Adrenal gland (tissue), 12 donors: Measurements from ENCODE around the gene C9orf153. TPM values are rescaled to one million over a fixed set of nuclear protein-coding genes. Genes with fewer than 3 reads are reported as not detected.
"Not testable (repeated sequence)": the region's sequence is repeated elsewhere in the genome, so short reads cannot be mapped to it uniquely, and the experiment has no call there.

Experiments used
- DNase-seq, 7 donors: peaks; one replicate each; pipeline ENCODE4 v3.0.0-alpha.2; 2019 to 2020
- H3K27ac ChIP-seq, 5 donors: fragments of 200-600 bp; sonication (generic) in 4 of 5; 1 replicate in 3 of 5; 2 replicates in 2 of 5; pipeline versions ENCODE4 v1.5.1 to v1.8.0; 2016 to 2020; ENCODE audit warnings: mild to moderate bottlenecking in 1 of 5
- H3K27me3 ChIP-seq: fragments of 200-600 bp; 2 replicates; pipeline ENCODE4 v1.8.0; 2021
- H3K36me3 ChIP-seq, 2 donors: fragments of 200-600 bp; replicated peaks in 1 of 2; 1 replicate in 1 of 2; 2 replicates in 1 of 2; pipeline versions ENCODE4 v1.5.1 to v1.8.0; 2018 to 2022
- H3K4me1 ChIP-seq, 2 donors: fragments of 200-600 bp; replicated peaks in 1 of 2; 1 replicate in 1 of 2; 2 replicates in 1 of 2; pipeline versions ENCODE4 v1.5.1 to v1.8.0; 2018 to 2021
- H3K4me3 ChIP-seq, 4 donors: fragments of 200-600 bp; sonication (generic) in 3 of 4; one replicate each; pipeline ENCODE4 v1.5.1; 2016 to 2018
- H3K9me3 ChIP-seq, 3 donors: fragments of 200-600 bp; sonication (generic) in 1 of 3; replicated peaks in 1 of 3; 1 replicate in 2 of 3; 2 replicates in 1 of 3; pipeline versions ENCODE4 v1.5.1 to v1.8.0; 2016 to 2021
- CTCF ChIP-seq, 6 experiments: fragments of 450-650 bp in 4 of 6; fragments of 200-600 bp in 2 of 6; sonication (generic) in 1 of 6; IDR thresholded peaks; 1 replicate in 5 of 6; 2 replicates in 1 of 6; pipeline versions ENCODE4 v1.5.1 to v1.8.0; 2016 to 2021; ENCODE audit warnings: antibody characterized with exemption in 6 of 6, mild to moderate bottlenecking in 2 of 6, moderate library complexity in 1 of 6
- POLR2A ChIP-seq, 2 donors: fragments of 450-650 bp; IDR thresholded peaks; one replicate each; pipeline ENCODE4 v1.6.1; 2017; ENCODE audit warnings: antibody characterized with exemption in 2 of 2, mild to moderate bottlenecking in 2 of 2, moderate library complexity in 1 of 2
- WGBS, 4 donors: extraction: QIAGEN DNeasy Blood & Tissue Kit in 2 of 4; methylation state at CpG; one replicate each; pipeline versions ENCODE4 v1.1.5 to v1.1.7; 2013 to 2017; 5-methylcytosine and 5-hydroxymethylcytosine counted together
- intact Hi-C, 2 donors: fragments of 100-400 bp; cut with DNase I; formaldehyde crosslinking; loops; one replicate each; pipeline versions ENCODE4 v1.14.1 to v1.15.0; 2022 to 2023
- polyA plus RNA-seq, 3 donors: library from polyadenylated mRNA; stranded (reverse); fragments of 200-250 nt in 2 of 3; fragments of 350-450 nt in 1 of 3; fragmentation: Illumina TruSeq in 1 of 3; extraction: RNeasy Lipid Tissue Mini Kit (QIAGEN cat#74804) in 1 of 3; gene quantifications; one replicate each; pipeline ENCODE4 v1.2.3, GENCODE V29; 2013 to 2014
- total RNA-seq, 9 donors: library from RNA; depleted of rRNA in 4 of 9; stranded (reverse); fragments of >200 nt in 4 of 9; fragments of 120-200 nt in 1 of 9; fragmentation: NEBNext Ultra II Directional in 1 of 9; extraction: Animal tissue kit (Norgen Biotek cat#: 25700) in 1 of 9; gene quantifications; one replicate each; pipeline versions ENCODE4 v1.1.0 to v1.2.4, GENCODE V29; 2013 to 2023
- donor health status: healthy with polysubstance abuse.
- donor health status: Bipolar disorder and iron deficiency.
- donor health status: DM: yes; HTN: yes; CAD: no.
- donor health status: DM: no; HTN: no; CAD: no.
- donor health status: DM: no; HTN: no; CAD: no.
- donor health status: DM: yes; HTN: yes; CAD: no.

The C9orf153 gene
- total and polyA plus RNA-seq, 12 donors, result 0.14 to 0.94 (median 0.37) TPM; not detected in 5

- intact Hi-C loops, result no loop called here
- H3K4me3 ChIP-seq, result no peak overlapping the region
- no peaks in the 10 kb centered on the region for H3K9me3 ChIP-seq
- peaks cover 3 to 13% of the 10 kb centered on the region in 2 donors for H3K4me1 ChIP-seq
- H3K27me3 ChIP-seq, result no peaks in the 10 kb centered on the region
- H3K36me3 ChIP-seq, result peaks cover 0 to 82% of the 10 kb centered on the region in 2 donors
- WGBS, 4 donors, result 73 to 93% (median 88%) methylated on average over 1 of the region's 1 CpG
- TF ChIP-seq CTCF (IDR thresholded peaks at IDR 0.05) (no peak), POLR2A (IDR thresholded peaks at IDR 0.05) (no peak)
- no peak for DNase-seq
- no peak overlapping the region for H3K27ac ChIP-seq
Measured at GRCh38 chr9:86301686-86302085, 42.2 kb upstream of the C9orf153 start.

- H3K27ac ChIP-seq, result no peak overlapping the region
- TF ChIP-seq CTCF (IDR thresholded peaks at IDR 0.05), result no peak
- TF ChIP-seq POLR2A (IDR thresholded peaks at IDR 0.05), result no peak
- H3K27me3 ChIP-seq, result no peaks in the 10 kb centered on the region
- peaks cover 3 to 13% of the 10 kb centered on the region in 2 donors for H3K4me1 ChIP-seq
- H3K9me3 ChIP-seq, result no peaks in the 10 kb centered on the region
- H3K4me3 ChIP-seq, result no peak overlapping the region
- peaks cover 0 to 72% of the 10 kb centered on the region in 2 donors for H3K36me3 ChIP-seq
- no peak for DNase-seq
- 94 to 97% (median 96%) methylated on average over 2 of the region's 2 CpGs for WGBS, 4 donors
- intact Hi-C loops, result no loop called here
Measured at GRCh38 chr9:86300701-86301100, 41.2 kb upstream of the C9orf153 start.

GRCh38 chr9:86298873-86299272 is 39.4 kb upstream of the C9orf153 start:
- no peaks in the 10 kb centered on the region for H3K27me3 ChIP-seq
- H3K36me3 ChIP-seq, result peaks cover 0 to 57% of the 10 kb centered on the region in 2 donors
- 60 to 71% (median 65%) methylated on average over 10 to 11 of the region's 11 CpGs for WGBS, 4 donors
- intact Hi-C loops, result no loop called here
- peaks cover 0 to 7% of the 10 kb centered on the region in 2 donors for H3K4me1 ChIP-seq
- no peaks in the 10 kb centered on the region for H3K9me3 ChIP-seq
- no peak for TF ChIP-seq POLR2A (IDR thresholded peaks at IDR 0.05)
- TF ChIP-seq CTCF (IDR thresholded peaks at IDR 0.05), result no peak
- peak overlapping the region in 1 of 4 donors; percentile 16 for H3K4me3 ChIP-seq
- H3K27ac ChIP-seq, result peak overlapping the region in 2 of 5 donors; percentile 30 to 38
- peak in 5 of 7 donors; percentile 32 to 65 (median 56) for DNase-seq

GRCh38 chr9:86290341-86290740 is 30.9 kb upstream of the C9orf153 start:
- H3K27me3 ChIP-seq, DNase-seq, H3K9me3 ChIP-seq, intact Hi-C loops, H3K4me1 ChIP-seq, H3K27ac ChIP-seq, H3K4me3 ChIP-seq: not testable (repeated sequence)
- WGBS, 4 donors, result 89 to 92% (median 90%) methylated on average over 6 of the region's 6 CpGs
- H3K36me3 ChIP-seq, result peaks cover 0 to 12% of the 10 kb centered on the region in 2 donors

- DNase-seq, result no peak
- 90 to 93% (median 92%) methylated on average over 6 of the region's 6 CpGs for WGBS, 4 donors
Measured at GRCh38 chr9:86288499-86289198, 29.2 kb upstream of the C9orf153 start.

More at GRCh38 chr9:86288499-86289198, 29.2 kb upstream of the C9orf153 start:
- H3K36me3 ChIP-seq, result peaks cover 0 to 12% of the 10 kb centered on the region in 2 donors
- TF ChIP-seq CTCF (IDR thresholded peaks at IDR 0.05), result no peak
- TF ChIP-seq POLR2A (IDR thresholded peaks at IDR 0.05), result no peak
- H3K9me3 ChIP-seq, result no peaks in the 10 kb centered on the region
- H3K27me3 ChIP-seq, result no peaks in the 10 kb centered on the region
- no peak overlapping the region for H3K4me3 ChIP-seq
- H3K27ac ChIP-seq, result no peak overlapping the region
- intact Hi-C loops, result no loop called here
- H3K4me1 ChIP-seq, result no peaks in the 10 kb centered on the region
